Measurements from ENCODE around the gene TNS2.

TNS2 gene

DNA sequence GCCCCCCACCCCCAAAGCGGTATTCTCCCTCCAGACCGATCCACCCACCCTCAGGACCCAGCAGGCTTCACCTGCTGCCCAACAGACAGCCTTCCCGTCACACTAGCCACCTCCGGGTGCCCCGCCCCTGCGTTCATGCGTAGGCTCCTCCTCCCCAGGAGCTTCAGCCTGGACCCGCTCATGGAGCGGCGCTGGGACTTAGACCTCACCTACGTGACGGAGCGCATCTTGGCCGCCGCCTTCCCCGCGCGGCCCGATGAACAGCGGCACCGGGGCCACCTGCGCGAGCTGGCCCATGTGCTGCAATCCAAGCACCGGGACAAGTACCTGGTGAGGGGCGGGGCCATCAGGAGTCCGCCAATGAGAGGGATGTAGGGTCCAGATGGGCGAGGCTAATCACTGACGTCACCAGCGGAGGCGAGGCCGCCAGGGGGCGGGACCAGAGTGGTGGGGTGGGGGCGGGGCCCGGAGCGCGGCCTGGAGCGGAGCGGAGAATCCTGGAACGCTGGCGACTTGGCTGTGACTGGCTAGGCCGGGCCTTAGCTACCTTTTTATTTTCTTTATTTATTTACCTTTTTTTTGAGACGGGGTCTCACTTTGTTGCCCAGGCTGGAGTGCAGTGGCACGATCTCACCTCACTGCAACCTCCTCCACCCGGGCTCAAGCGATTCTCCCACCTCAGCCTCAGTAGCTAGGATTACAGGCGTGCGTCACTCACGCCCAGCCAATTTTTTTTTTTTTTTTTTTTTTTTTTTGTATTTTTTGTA is 4.4 kb downstream of the TNS2 start (continued):
- peak; percentile 87; the same call in 1 of the 2 replicates for TF ChIP-seq ZEB2 (tag by site-specific recombination; IDR thresholded peaks at IDR 0.05)
- TF ChIP-seq ZNF571 (tag by site-specific recombination; IDR thresholded peaks at IDR 0.05), result no peak
- TF ChIP-seq SP3 (tag by site-specific recombination; IDR thresholded peaks at IDR 0.05), result peak; percentile 89
- TF ChIP-seq, protein P1, sequence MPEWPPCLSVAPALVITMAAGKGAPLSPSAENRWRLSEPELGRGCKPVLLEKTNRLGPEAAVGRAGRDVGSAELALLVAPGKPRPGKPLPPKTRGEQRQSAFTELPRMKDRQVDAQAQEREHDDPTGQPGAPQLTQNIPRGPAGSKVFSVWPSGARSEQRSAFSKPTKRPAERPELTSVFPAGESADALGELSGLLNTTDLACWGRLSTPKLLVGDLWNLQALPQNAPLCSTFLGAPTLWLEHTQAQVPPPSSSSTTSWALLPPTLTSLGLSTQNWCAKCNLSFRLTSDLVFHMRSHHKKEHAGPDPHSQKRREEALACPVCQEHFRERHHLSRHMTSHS (tag by site-specific recombination; IDR thresholded peaks at IDR 0.05), result no peak
- TF ChIP-seq ZNF416 (tag by site-specific recombination; IDR thresholded peaks at IDR 0.05), result no peak
- TF ChIP-seq ZNF658 (tag by site-specific recombination; IDR thresholded peaks at IDR 0.05), result no peak
- no peak for TF ChIP-seq ZNF529 (tag by site-specific recombination; IDR thresholded peaks at IDR 0.05; ENCODE audit: insufficient replicate concordance)
- TF ChIP-seq, protein P2, sequence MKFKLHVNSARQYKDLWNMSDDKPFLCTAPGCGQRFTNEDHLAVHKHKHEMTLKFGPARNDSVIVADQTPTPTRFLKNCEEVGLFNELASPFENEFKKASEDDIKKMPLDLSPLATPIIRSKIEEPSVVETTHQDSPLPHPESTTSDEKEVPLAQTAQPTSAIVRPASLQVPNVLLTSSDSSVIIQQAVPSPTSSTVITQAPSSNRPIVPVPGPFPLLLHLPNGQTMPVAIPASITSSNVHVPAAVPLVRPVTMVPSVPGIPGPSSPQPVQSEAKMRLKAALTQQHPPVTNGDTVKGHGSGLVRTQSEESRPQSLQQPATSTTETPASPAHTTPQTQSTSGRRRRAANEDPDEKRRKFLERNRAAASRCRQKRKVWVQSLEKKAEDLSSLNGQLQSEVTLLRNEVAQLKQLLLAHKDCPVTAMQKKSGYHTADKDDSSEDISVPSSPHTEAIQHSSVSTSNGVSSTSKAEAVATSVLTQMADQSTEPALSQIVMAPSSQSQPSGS (tag by site-specific recombination; IDR thresholded peaks at IDR 0.05; ENCODE audit: low read depth), result peak; percentile 98
- peak; percentile 31; the same call in 1 of the 2 replicates for TF ChIP-seq ZNF600 (tag by site-specific recombination; IDR thresholded peaks at IDR 0.05)
- TF ChIP-seq, protein P3, sequence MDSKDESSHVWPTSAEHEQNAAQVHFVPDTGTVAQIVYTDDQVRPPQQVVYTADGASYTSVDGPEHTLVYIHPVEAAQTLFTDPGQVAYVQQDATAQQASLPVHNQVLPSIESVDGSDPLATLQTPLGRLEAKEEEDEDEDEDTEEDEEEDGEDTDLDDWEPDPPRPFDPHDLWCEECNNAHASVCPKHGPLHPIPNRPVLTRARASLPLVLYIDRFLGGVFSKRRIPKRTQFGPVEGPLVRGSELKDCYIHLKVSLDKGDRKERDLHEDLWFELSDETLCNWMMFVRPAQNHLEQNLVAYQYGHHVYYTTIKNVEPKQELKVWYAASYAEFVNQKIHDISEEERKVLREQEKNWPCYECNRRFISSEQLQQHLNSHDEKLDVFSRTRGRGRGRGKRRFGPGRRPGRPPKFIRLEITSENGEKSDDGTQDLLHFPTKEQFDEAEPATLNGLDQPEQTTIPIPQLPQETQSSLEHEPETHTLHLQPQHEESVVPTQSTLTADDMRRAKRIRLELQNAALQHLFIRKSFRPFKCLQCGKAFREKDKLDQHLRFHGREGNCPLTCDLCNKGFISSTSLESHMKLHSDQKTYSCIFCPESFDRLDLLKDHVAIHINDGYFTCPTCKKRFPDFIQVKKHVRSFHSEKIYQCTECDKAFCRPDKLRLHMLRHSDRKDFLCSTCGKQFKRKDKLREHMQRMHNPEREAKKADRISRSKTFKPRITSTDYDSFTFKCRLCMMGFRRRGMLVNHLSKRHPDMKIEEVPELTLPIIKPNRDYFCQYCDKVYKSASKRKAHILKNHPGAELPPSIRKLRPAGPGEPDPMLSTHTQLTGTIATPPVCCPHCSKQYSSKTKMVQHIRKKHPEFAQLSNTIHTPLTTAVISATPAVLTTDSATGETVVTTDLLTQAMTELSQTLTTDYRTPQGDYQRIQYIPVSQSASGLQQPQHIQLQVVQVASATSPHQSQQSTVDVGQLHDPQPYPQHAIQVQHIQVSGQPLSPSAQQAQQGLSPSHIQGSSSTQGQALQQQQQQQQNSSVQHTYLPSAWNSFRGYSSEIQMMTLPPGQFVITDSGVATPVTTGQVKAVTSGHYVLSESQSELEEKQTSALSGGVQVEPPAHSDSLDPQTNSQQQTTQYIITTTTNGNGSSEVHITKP (tag by site-specific recombination; IDR thresholded peaks at IDR 0.05), result peak; percentile 45
- TF ChIP-seq ZNF48 (tag by site-specific recombination; IDR thresholded peaks at IDR 0.05), result no peak
- no peak; the same call in 1 of the 2 replicates for TF ChIP-seq GLIS2 (tag by site-specific recombination; IDR thresholded peaks at IDR 0.05)
- no peak for TF ChIP-seq YY1 (tag by site-specific recombination; IDR thresholded peaks at IDR 0.05)
- no peak for TF ChIP-seq BCL11B (tag by site-specific recombination; IDR thresholded peaks at IDR 0.05; ENCODE audit: low read depth)
- no peak for TF ChIP-seq ZNF830 (tag by site-specific recombination; IDR thresholded peaks at IDR 0.05; ENCODE audit: low read depth)

DNA sequence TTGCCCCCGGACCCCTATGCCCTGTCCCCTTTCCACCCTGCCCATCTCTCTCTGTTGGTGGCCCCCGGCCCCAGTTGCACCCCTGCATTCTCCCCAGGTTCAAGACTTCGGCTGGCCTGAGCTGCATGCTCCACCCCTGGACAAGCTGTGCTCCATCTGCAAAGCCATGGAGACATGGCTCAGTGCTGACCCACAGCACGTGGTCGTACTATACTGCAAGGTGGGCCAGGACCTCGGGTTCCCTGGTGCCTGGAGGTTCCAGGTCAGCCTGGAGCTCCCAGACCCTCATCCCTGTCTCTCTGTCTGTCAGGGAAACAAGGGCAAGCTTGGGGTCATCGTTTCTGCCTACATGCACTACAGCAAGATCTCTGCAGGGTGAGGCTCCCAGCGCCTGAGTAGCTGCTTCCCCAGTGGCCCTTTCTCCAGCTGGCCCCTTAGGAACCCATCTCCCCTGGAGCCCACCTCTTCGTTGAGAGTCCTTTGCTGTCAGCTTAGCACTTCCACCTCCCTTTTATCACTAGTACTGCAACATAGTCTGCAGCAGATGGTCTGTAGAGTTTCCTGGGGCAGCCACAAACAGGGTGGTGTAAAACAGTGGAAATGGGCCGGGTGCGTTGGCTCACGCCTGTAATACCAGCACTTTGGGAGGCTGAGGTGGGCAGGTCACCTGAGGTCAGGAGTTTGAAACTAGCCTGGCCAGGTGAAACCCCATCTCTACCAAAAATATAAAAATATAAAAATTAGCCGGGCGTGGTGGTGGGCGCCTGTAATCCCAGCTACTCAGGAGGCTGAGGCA is 5.8 kb downstream of the TNS2 start:
- Histone ChIP-seq H3K27ac (ENCODE audit: extremely low read depth, low read depth, low read length) (no peak overlapping the region), H3K36me3 (ENCODE audit: control insufficient read depth in 2 of 2, insufficient read depth in 1 of 2, low read length in 2 of 2) (peaks cover 0 to 18% of the 10 kb centered on the region in 2 experiments; a peak in 1 of 3 replicates), H3K4me1 (ENCODE audit: control insufficient read depth, insufficient read depth, low read length) (peaks cover 11% of the 10 kb centered on the region), H3K9me3 (ENCODE audit: control insufficient read depth, insufficient read depth, low read depth, low read length) (no peaks in the 10 kb centered on the region), H3K4me3 (ENCODE audit: low read depth, low read length) (no peak overlapping the region)
- ChIA-PET CTCF (interaction anchor here (0.6 to 4.7 kb wide), 6 partner anchors 9 to 43 kb away, joined by 3 to 59 read pairs (median 8); partner anchors contain the start of genes IGFBP6 and SPRYD3), POLR2A (interaction anchor here (0.5 to 2.1 kb wide), 5 partner anchors 10 to 266 kb away, joined by 3 to 18 read pairs (median 4); partner anchors contain the start of genes AAAS and EIF4B)
- no peak for TF ChIP-seq ZIC2 (tag by site-specific recombination; IDR thresholded peaks at IDR 0.05)
- TF ChIP-seq ZNF837 (tag by site-specific recombination; IDR thresholded peaks at IDR 0.05), result no peak
- TF ChIP-seq, protein P4, sequence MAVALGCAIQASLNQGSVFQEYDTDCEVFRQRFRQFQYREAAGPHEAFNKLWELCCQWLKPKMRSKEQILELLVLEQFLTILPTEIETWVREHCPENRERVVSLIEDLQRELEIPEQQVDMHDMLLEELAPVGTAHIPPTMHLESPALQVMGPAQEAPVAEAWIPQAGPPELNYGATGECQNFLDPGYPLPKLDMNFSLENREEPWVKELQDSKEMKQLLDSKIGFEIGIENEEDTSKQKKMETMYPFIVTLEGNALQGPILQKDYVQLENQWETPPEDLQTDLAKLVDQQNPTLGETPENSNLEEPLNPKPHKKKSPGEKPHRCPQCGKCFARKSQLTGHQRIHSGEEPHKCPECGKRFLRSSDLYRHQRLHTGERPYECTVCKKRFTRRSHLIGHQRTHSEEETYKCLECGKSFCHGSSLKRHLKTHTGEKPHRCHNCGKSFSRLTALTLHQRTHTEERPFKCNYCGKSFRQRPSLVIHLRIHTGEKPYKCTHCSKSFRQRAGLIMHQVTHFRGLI (tag by site-specific recombination; IDR thresholded peaks at IDR 0.05), result no peak
